ENCODE measurements around the gene PTPRO. TPM values are rescaled to one million over a fixed set of nuclear protein-coding genes. Genes with fewer than 3 reads are reported as not detected.

Gene PTPRO
- total and polyA plus RNA-seq, 2 experiments from 2014 or later = 0.12 TPM; not detected in 1

DNA sequence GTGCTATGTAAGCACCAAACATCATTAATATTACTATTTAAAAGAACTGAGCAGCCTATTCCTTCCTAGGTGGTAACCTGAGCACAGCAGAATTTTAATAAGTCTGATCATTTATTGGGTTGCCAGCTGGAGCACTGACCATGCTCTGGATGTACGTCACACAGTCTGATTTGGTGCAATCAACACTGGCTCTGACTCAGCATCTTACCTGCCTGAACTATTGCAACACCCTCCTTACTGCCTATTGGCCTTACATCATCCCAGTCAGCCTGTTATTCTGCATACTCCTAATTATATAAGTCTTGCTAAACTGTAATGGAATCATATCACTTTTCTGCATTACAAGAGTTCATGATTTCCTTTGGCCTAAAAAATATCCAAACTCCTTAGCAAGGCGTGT lies 149.7 kb downstream of the PTPRO start:
- no peak for DNase-seq (ENCODE audit: low read depth in 1 of 2, low spot score in 1 of 2)
- Histone ChIP-seq H3K9me3 (ENCODE audit: low read depth) (no peaks in the 10 kb centered on the region), H3K4me1 (ENCODE audit: low read depth) (no peaks in the 10 kb centered on the region), H3K36me3 (no peaks in the 10 kb centered on the region), H3K27ac (no peak overlapping the region), H3K4me3 (no peak overlapping the region), H3K27me3 (no peaks in the 10 kb centered on the region)
- TF ChIP-seq, protein P1, sequence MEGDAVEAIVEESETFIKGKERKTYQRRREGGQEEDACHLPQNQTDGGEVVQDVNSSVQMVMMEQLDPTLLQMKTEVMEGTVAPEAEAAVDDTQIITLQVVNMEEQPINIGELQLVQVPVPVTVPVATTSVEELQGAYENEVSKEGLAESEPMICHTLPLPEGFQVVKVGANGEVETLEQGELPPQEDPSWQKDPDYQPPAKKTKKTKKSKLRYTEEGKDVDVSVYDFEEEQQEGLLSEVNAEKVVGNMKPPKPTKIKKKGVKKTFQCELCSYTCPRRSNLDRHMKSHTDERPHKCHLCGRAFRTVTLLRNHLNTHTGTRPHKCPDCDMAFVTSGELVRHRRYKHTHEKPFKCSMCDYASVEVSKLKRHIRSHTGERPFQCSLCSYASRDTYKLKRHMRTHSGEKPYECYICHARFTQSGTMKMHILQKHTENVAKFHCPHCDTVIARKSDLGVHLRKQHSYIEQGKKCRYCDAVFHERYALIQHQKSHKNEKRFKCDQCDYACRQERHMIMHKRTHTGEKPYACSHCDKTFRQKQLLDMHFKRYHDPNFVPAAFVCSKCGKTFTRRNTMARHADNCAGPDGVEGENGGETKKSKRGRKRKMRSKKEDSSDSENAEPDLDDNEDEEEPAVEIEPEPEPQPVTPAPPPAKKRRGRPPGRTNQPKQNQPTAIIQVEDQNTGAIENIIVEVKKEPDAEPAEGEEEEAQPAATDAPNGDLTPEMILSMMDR (IDR thresholded peaks at IDR 0.05; ENCODE audit: low read depth, low read length) = no peak

DNA sequence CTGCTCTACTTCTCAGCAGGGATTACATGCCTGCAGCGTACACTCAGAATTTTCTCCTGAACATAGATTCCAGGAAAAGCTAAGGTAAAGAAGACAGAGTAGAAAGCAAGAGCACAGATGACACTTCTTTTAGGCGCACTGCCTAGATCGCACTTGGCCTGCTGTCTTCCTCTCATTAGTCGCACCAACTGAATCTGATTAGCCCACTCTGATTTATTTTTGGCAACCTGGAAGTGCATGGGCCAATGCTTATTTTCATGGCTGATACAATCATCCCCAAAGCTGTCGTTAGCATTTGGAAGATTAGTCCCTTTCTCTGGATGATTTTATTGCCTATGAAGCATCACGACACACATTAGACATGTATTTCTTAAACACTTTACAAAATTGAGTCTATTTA lies 152.5 kb downstream of the PTPRO start:
- H3K4me1 ChIP-seq (ENCODE audit: low read depth) = no peaks in the 10 kb centered on the region
- no peaks in the 10 kb centered on the region for H3K36me3 ChIP-seq
- TF ChIP-seq, protein P1 (IDR thresholded peaks at IDR 0.05; ENCODE audit: low read depth, low read length) = no peak
- no peaks in the 10 kb centered on the region for H3K9me3 ChIP-seq (ENCODE audit: low read depth)
- no peak overlapping the region for H3K4me3 ChIP-seq
- H3K27me3 ChIP-seq = no peaks in the 10 kb centered on the region
- DNase-seq (ENCODE audit: low read depth in 1 of 2, low spot score in 1 of 2) = no peak
- H3K27ac ChIP-seq = no peak overlapping the region

DNA sequence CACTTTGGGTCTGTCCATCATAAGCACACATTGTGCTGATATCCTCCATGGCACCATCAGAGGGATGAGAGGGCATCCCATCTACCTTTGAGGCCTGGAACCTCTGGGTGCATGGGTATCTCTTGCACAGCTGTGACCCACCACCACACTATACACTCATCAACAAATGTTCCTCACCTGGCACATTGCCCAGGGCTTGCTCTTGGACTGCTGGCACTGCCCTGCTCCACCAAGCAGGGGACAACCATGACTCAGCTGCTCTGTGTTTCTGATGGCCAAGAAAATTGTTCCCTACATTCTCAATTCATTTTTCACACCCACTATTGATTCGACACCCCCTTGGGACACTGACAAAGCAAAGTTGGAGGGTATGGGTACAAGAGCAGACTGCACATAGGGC lies 155.5 kb downstream of the PTPRO start:
- no peaks in the 10 kb centered on the region for H3K36me3 ChIP-seq
- no peaks in the 10 kb centered on the region for H3K4me1 ChIP-seq (ENCODE audit: low read depth)
- H3K9me3 ChIP-seq (ENCODE audit: low read depth) = no peaks in the 10 kb centered on the region
- H3K27ac ChIP-seq = no peak overlapping the region
- TF ChIP-seq, protein P1 (IDR thresholded peaks at IDR 0.05; ENCODE audit: low read depth, low read length) = no peak
- H3K27me3 ChIP-seq = no peaks in the 10 kb centered on the region
- no peak overlapping the region for H3K4me3 ChIP-seq
- no peak for DNase-seq (ENCODE audit: low read depth in 1 of 2, low spot score in 1 of 2)

DNA sequence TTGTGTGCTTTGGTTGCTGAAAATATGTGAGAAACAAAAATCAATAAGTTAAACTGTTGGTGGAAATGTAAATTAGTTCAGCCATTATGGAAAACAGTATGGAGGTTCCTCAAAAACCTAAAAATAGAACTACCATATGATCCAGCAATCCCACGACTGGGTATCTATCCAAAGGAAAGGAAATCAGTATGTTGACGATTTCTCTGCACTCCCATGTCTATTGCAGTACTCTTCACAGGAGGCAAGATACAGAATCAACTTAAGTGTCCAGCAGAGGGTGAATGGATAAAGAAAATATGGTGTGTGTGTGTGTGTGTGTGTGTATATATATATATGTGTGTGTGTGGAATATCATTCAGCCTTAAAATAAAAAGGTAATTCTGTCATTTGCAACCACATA lies 159.5 kb downstream of the PTPRO start:
- DNase-seq (ENCODE audit: low read depth in 1 of 2, low spot score in 1 of 2) = no peak
- Histone ChIP-seq H3K4me1 (ENCODE audit: low read depth) (no peaks in the 10 kb centered on the region), H3K9me3 (ENCODE audit: low read depth) (no peaks in the 10 kb centered on the region), H3K27me3 (no peaks in the 10 kb centered on the region), H3K36me3 (no peaks in the 10 kb centered on the region), H3K4me3 (no peak overlapping the region), H3K27ac (no peak overlapping the region)
- TF ChIP-seq, protein P1 (IDR thresholded peaks at IDR 0.05; ENCODE audit: low read depth, low read length) = no peak

DNA sequence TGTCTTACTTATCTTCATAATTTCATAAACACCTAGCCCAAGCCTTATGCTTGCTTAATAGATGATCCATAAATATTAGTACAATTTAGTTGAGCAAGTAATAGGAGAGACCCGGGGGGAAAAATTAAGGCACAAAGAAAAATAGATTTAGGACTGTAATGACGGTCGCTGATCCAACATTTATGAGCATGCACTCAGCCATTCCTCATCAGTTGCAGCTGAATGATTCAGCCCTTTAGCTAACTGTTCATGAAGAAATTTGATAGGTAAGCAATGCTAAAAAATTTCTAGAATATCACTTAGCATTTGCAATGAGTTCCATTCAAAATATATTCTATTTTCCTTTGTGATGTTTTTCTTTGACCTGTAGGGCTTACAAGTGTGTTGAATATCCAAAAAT lies 163.2 kb downstream of the PTPRO start:
- DNase-seq (ENCODE audit: low read depth in 1 of 2, low spot score in 1 of 2) = no peak
- H3K36me3 ChIP-seq = no peaks in the 10 kb centered on the region
- H3K27me3 ChIP-seq = no peaks in the 10 kb centered on the region
- TF ChIP-seq, protein P1 (IDR thresholded peaks at IDR 0.05; ENCODE audit: low read depth, low read length) = no peak
- H3K4me3 ChIP-seq = no peak overlapping the region
- no peak overlapping the region for H3K27ac ChIP-seq
- no peaks in the 10 kb centered on the region for H3K9me3 ChIP-seq (ENCODE audit: low read depth)
- no peaks in the 10 kb centered on the region for H3K4me1 ChIP-seq (ENCODE audit: low read depth)

DNA sequence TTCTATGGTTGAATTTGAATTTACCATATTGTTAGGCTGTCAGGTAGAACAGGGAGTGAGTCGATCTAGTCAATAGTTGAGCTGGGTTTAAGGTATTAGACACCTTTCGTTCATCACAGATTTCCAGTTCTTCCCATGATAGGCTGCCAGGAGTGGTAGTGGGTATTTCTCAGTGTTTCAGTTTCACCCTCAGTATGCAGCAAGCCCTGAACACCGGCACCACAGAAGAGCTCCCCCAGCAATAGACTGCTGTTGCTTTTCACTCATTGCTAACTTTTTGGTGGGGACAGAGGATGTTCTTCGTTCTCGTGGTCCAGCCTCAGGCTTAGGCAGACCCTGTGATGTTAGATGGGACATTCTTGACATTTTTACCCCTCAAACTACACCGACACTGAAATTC lies 164.6 kb downstream of the PTPRO start:
- no peaks in the 10 kb centered on the region for H3K4me1 ChIP-seq (ENCODE audit: low read depth)
- no peaks in the 10 kb centered on the region for H3K36me3 ChIP-seq
- H3K4me3 ChIP-seq = no peak overlapping the region
- H3K27me3 ChIP-seq = no peaks in the 10 kb centered on the region
- no peaks in the 10 kb centered on the region for H3K9me3 ChIP-seq (ENCODE audit: low read depth)
- TF ChIP-seq, protein P1 (IDR thresholded peaks at IDR 0.05; ENCODE audit: low read depth, low read length) = no peak
- H3K27ac ChIP-seq = no peak overlapping the region
- no peak for DNase-seq (ENCODE audit: low read depth in 1 of 2, low spot score in 1 of 2)

All from cardiac muscle cell (in vitro differentiated cells and primary cell).